Stimulated activated CD4-positive, alpha-beta T cell treated with anti-CD3 and anti-CD28 coated beads, Interleukin-1b, Interleukin-23, amount 100 ng/mL, for 1 hour (primary cell): ENCODE measurements around the gene RBM12.
"Not testable (repeated sequence)": the region's sequence is repeated elsewhere in the genome, so short reads cannot be mapped to it uniquely, and the experiment has no call there.

Source experiments
- DNase-seq, 2 donors: peaks; one replicate each; pipeline ENCODE4 v3.0.0-alpha.2; 2020; ENCODE audit warnings: low read depth in 2 of 2

The RBM12 gene

GRCh38 chr20:35699127-35699956, 34.6 kb upstream of the RBM12 start, which contains the start of the genes NFS1 and ROMO1:
NFS1 (minus strand) TSS chr20:35699352; CDS start chr20:35699288, 64 bp downstream.
ROMO1 (plus strand) TSS chr20:35699405; CDS start chr20:35699633, 228 bp downstream.
- peak; percentile 60 to 67 for DNase-seq

GRCh38 chr20:35698298-35699126, 33.8 kb upstream of the RBM12 start:
- DNase-seq = no peak

- no peak for DNase-seq
These were observed 33.1 kb upstream of the RBM12 start for GRCh38 chr20:35697696-35698297.

GRCh38 chr20:35695978-35696377, 31.3 kb upstream of the RBM12 start:
- no peak for DNase-seq

GRCh38 chr20:35695245-35695749, 30.6 kb upstream of the RBM12 start:
- DNase-seq = no peak

GRCh38 chr20:35690265-35690664, 25.6 kb upstream of the RBM12 start:
- no peak for DNase-seq

GRCh38 chr20:35686872-35687271, 22.2 kb upstream of the RBM12 start:
- DNase-seq = not testable (repeated sequence)

GRCh38 chr20:35685368-35685767, 20.7 kb upstream of the RBM12 start:
- DNase-seq = not testable (repeated sequence)

- no peak for DNase-seq
These were observed 17.3 kb upstream of the RBM12 start for GRCh38 chr20:35681960-35682359.

- no peak for DNase-seq
These were observed 15.9 kb upstream of the RBM12 start for GRCh38 chr20:35680452-35681183.

- DNase-seq = no peak
These were observed 10.2 kb upstream of the RBM12 start for GRCh38 chr20:35674921-35675320.

- DNase-seq = no peak
These were observed 9.2 kb upstream of the RBM12 start for GRCh38 chr20:35673884-35674283.

GRCh38 chr20:35669681-35670080, 5.0 kb upstream of the RBM12 start:
- no peak for DNase-seq

- no peak for DNase-seq
These were observed 4.5 kb upstream of the RBM12 start for GRCh38 chr20:35669221-35669620.

GRCh38 chr20:35665949-35666288, 1.2 kb upstream of the RBM12 start:
- no peak for DNase-seq

GRCh38 chr20:35663516-35664465, 909 bp downstream of the RBM12 start:
- peak; percentile 18 to 27 for DNase-seq

- no peak for DNase-seq
These were observed 2.1 kb downstream of the RBM12 start for GRCh38 chr20:35662551-35662950.

GRCh38 chr20:35661908-35662307, 2.8 kb downstream of the RBM12 start:
- DNase-seq = no peak

- no peak for DNase-seq
These were observed 3.6 kb downstream of the RBM12 start for GRCh38 chr20:35661053-35661452.
